ENCODE results near the gene TMEM53. TPM values are rescaled to one million over a fixed set of nuclear protein-coding genes. Genes with fewer than 3 reads are reported as not detected.

Gene TMEM53
- polyA plus RNA-seq, 1 of the 3 experiments (the other 2 are of a cell fraction) = 14.9 TPM

DNA sequence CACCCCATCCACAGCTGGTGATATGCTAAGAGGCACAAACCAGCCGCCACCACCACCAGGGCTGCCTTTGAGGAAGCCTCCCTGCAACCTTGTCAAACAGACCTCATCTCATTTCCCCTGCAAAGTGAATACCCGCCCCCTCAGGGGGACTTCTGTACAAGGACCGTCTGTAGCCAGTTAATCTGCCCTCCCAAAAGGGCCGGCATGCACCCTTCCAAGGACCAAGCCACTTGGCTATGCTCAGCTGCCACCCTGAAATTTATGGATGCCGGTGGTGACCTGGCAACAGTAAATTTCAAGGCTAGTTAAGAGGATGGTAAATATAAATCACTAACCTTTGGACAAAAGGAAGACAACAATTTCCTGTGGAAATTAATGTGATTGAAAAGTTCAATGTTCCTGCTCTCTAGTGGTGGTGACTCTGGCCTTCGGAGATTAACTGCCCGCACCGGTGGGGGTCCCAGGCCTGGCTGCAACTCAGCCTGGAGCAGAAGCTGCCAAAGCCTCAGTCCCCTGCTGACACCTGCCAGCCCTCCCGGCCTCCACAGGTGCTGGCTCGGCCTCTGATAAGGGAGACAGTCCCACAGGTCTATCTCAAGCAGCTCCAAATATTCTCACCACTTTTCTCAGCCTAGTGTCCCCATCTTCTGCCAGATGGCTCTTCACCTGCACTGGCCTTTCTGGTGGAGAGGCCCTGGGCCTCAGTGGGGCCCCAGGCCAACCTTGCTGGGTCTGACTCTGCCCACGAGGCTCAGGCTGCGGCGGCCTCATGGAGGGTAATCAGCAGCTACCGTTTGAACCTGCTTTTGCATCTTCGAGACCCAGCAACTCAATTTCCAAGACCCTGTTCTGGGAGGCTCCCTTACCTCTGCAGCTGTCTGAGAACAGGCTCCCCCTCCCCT, 12.2 kb downstream of the TMEM53 start:
- no peak overlapping the region for H3K4me2 ChIP-seq
- no peaks in the 10 kb centered on the region for H3K9me2 ChIP-seq
- H3F3A ChIP-seq (replicated peaks; ENCODE audit: insufficient read depth) = peaks cover 5% of the 10 kb centered on the region
- no peak overlapping the region for H3K4me3 ChIP-seq (ENCODE audit: low read depth in 2 of 2, low read length in 1 of 2)
- H3K27ac ChIP-seq (ENCODE audit: low read depth in 2 of 2, low read length in 1 of 2) = no peak overlapping the region
- no peak overlapping the region for H2AFZ ChIP-seq (ENCODE audit: low read depth)
- peaks cover 0 to 14% of the 10 kb centered on the region in 2 experiments; a peak in 1 of 4 replicates for H3K4me1 ChIP-seq (ENCODE audit: control insufficient read depth in 1 of 2, insufficient read depth in 2 of 2, low read depth in 1 of 2, low read length in 1 of 2)
- ChIA-PET POLR2A (no interaction called here), CTCF (interaction anchor here (1.0 to 7.6 kb wide), 4 partner anchors 10 to 53 kb away, joined by 4 to 45 read pairs (median 7); no protein-coding TSS in a partner anchor)
- 87% methylated on average over 12 of the region's 15 CpGs for WGBS (ENCODE audit: low lambda C conversion rate)
- no peaks in the 10 kb centered on the region for H3K9me3 ChIP-seq
- no peak overlapping the region for H3K9ac ChIP-seq
- TF ChIP-seq USF1 (IDR thresholded peaks at IDR 0.05; ENCODE audit: borderline replicate concordance, low read depth) = no peak
- TF ChIP-seq IRF3 (IDR thresholded peaks at IDR 0.05; ENCODE audit: low read depth, low read length) = no peak
- TF ChIP-seq, protein P1, sequence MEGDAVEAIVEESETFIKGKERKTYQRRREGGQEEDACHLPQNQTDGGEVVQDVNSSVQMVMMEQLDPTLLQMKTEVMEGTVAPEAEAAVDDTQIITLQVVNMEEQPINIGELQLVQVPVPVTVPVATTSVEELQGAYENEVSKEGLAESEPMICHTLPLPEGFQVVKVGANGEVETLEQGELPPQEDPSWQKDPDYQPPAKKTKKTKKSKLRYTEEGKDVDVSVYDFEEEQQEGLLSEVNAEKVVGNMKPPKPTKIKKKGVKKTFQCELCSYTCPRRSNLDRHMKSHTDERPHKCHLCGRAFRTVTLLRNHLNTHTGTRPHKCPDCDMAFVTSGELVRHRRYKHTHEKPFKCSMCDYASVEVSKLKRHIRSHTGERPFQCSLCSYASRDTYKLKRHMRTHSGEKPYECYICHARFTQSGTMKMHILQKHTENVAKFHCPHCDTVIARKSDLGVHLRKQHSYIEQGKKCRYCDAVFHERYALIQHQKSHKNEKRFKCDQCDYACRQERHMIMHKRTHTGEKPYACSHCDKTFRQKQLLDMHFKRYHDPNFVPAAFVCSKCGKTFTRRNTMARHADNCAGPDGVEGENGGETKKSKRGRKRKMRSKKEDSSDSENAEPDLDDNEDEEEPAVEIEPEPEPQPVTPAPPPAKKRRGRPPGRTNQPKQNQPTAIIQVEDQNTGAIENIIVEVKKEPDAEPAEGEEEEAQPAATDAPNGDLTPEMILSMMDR (IDR thresholded peaks at IDR 0.05) = no peak
- TF ChIP-seq RAD21 (IDR thresholded peaks at IDR 0.05; ENCODE audit: low read length) = no peak
- no peak for TF ChIP-seq FOXJ3 (CRISPR knock-in tag; IDR thresholded peaks at IDR 0.05)
- TF ChIP-seq FOXM1 (IDR thresholded peaks at IDR 0.05; ENCODE audit: low read depth) = no peak
- no peak for TF ChIP-seq TAF1 (IDR thresholded peaks at IDR 0.05; ENCODE audit: borderline replicate concordance, low read depth, low read length)
- TF ChIP-seq, protein P2, sequence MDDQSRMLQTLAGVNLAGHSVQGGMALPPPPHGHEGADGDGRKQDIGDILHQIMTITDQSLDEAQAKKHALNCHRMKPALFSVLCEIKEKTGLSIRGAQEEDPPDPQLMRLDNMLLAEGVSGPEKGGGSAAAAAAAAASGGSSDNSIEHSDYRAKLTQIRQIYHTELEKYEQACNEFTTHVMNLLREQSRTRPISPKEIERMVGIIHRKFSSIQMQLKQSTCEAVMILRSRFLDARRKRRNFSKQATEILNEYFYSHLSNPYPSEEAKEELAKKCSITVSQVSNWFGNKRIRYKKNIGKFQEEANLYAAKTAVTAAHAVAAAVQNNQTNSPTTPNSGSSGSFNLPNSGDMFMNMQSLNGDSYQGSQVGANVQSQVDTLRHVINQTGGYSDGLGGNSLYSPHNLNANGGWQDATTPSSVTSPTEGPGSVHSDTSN (IDR thresholded peaks at IDR 0.05) = no peak
- TF ChIP-seq RFX5 (IDR thresholded peaks at IDR 0.05; ENCODE audit: low read length) = no peak
- TF ChIP-seq CHD2 (IDR thresholded peaks at IDR 0.05; ENCODE audit: low read length, partially characterized antibody) = no peak
- no peak for TF ChIP-seq NRF1 (IDR thresholded peaks at IDR 0.05; ENCODE audit: low read depth, low read length)
- TF ChIP-seq GATA2 (CRISPR knock-in tag; IDR thresholded peaks at IDR 0.05) = no peak
- no peaks in the 10 kb centered on the region for H3K36me3 ChIP-seq (replicated peaks in 1 of 2; ENCODE audit: control insufficient read depth in 1 of 2, insufficient read depth in 2 of 2, low read length in 1 of 2)
- H3K27me3 ChIP-seq (ENCODE audit: insufficient read depth) = no peaks in the 10 kb centered on the region
- H4K20me1 ChIP-seq (ENCODE audit: insufficient read depth) = no peaks in the 10 kb centered on the region
- no peaks in the 10 kb centered on the region for H3K79me2 ChIP-seq (ENCODE audit: insufficient read depth)
- no peak for DNase-seq
